ENCODE measurements around the gene CDH4. TPM values are rescaled to one million over a fixed set of nuclear protein-coding genes. Genes with fewer than 3 reads are reported as not detected.

CDH4 gene
- total RNA-seq, 1 donor from 2014 or later: not detected

- Mint-ChIP-seq H3K9me3 (no peaks in the 10 kb centered on the region), H3K4me3 (no peak overlapping the region), H3K27me3 (peaks cover 3% of the 10 kb centered on the region), H3K4me1 (no peaks in the 10 kb centered on the region), H3K27ac (no peak overlapping the region), H3K36me3 (ENCODE audit: low read depth) (no peaks in the 10 kb centered on the region)
- ChIA-PET CTCF (interaction anchor here (1.0 kb wide), 1 partner anchor 12 kb away, joined by 3 read pairs; no protein-coding TSS in a partner anchor), POLR2A (no interaction called here)
- intact Hi-C loops (cut with micrococcal nuclease): no loop called here
- DNase-seq: no peak
- no peak for ATAC-seq (ENCODE audit: low read depth)
- no peak for TF ChIP-seq CTCF (IDR thresholded peaks at IDR 0.05)
Observed at GRCh38 chr20:61900011-61900944, 648.2 kb downstream of the CDH4 start.

DNA sequence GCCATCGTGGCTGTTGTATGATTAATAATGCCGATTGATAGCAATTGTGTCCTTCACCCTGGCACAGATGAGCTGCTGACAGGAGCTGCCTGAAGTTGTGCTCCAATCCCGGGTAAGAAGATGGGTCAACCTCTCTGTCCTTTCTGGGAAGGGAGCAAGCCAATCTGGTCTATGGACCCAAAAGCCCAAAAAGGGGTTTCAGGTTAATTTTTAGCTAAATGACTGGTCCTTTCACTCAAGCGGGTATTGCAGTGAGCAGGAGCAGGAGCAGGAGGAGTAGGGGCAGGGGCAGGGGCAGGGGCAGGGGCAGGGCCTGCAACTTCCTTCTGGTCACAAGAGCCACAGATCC, 648.9 kb downstream of the CDH4 start:
- Mint-ChIP-seq H3K4me1 (no peaks in the 10 kb centered on the region), H3K27me3 (peaks cover 5% of the 10 kb centered on the region), H3K9me3 (no peaks in the 10 kb centered on the region), H3K27ac (no peak overlapping the region), H3K36me3 (ENCODE audit: low read depth) (no peaks in the 10 kb centered on the region), H3K4me3 (no peak overlapping the region)
- ATAC-seq (ENCODE audit: low read depth): no peak
- no peak for TF ChIP-seq CTCF (IDR thresholded peaks at IDR 0.05)
- ChIA-PET CTCF (no interaction called here), POLR2A (interaction anchor here (0.7 kb wide), 1 partner anchor 1915 kb away, joined by 4 read pairs; no protein-coding TSS in a partner anchor)
- intact Hi-C loops (cut with micrococcal nuclease): no loop called here
- no peak for DNase-seq

GRCh38 chr20:61901392-61902220, 649.5 kb downstream of the CDH4 start:
- ATAC-seq (ENCODE audit: low read depth): no peak

GRCh38 chr20:61902221-61902869, 650.3 kb downstream of the CDH4 start:
- H3K9me3 Mint-ChIP-seq: no peaks in the 10 kb centered on the region
- no peak for DNase-seq
- ATAC-seq (ENCODE audit: low read depth): no peak
- H3K27ac Mint-ChIP-seq: no peak overlapping the region
- TF ChIP-seq CTCF (IDR thresholded peaks at IDR 0.05): no peak
- ChIA-PET CTCF (no interaction called here), POLR2A (no interaction called here)
- H3K36me3 Mint-ChIP-seq (ENCODE audit: low read depth): no peaks in the 10 kb centered on the region
- H3K27me3 Mint-ChIP-seq: peaks cover 5% of the 10 kb centered on the region
- intact Hi-C loops (cut with micrococcal nuclease): no loop called here
- H3K4me1 Mint-ChIP-seq: no peaks in the 10 kb centered on the region
- H3K4me3 Mint-ChIP-seq: no peak overlapping the region

More at GRCh38 chr20:61901392-61902220, 649.5 kb downstream of the CDH4 start:
- no peak overlapping the region for H3K4me3 Mint-ChIP-seq
- CTCF ChIA-PET: interaction anchor here (0.6 kb wide), 1 partner anchor 1845 kb away, joined by 3 read pairs; no protein-coding TSS in a partner anchor
- POLR2A ChIA-PET: interaction anchor here (0.7 kb wide), 1 partner anchor 1916 kb away, joined by 4 read pairs; no protein-coding TSS in a partner anchor
- H3K9me3 Mint-ChIP-seq: no peaks in the 10 kb centered on the region
- H3K27me3 Mint-ChIP-seq: peaks cover 5% of the 10 kb centered on the region
- intact Hi-C loops (cut with micrococcal nuclease): no loop called here
- H3K4me1 Mint-ChIP-seq: no peaks in the 10 kb centered on the region
- H3K36me3 Mint-ChIP-seq (ENCODE audit: low read depth): no peaks in the 10 kb centered on the region
- no peak overlapping the region for H3K27ac Mint-ChIP-seq
- DNase-seq: no peak
- no peak for TF ChIP-seq CTCF (IDR thresholded peaks at IDR 0.05)

Data from activated B cell treated with CpG ODN at 0.5 μM for 24 hours (primary cell).